HCT116 (cell line): ENCODE results near the gene DOK1. TPM values are rescaled to one million over a fixed set of nuclear protein-coding genes. Genes with fewer than 3 reads are reported as not detected.

ENCODE experiments used
- ATAC-seq: fragments of 200-7000 bp; cut with Tn5 transposase; 2 replicates; pipeline ENCODE4 v1.9.1; 2020; ENCODE audit warnings: mild to moderate bottlenecking, moderate library complexity
- BruUV-seq: library from RNA; stranded (reverse); fragments of 400-500 nt; replicated peaks from 2 replicates; lab custom pipeline; 2021; lab: Mats Ljungman, UMichigan
- CTCF ChIA-PET: fragments of 300-600 bp; sonication (Branson Sonifier 250); formaldehyde crosslinking; loops from one replicate; lab custom pipeline; 2021; ENCODE audit warnings: antibody characterized with exemption; lab: Charles Lee
- POLR2A ChIA-PET: fragments of 300-600, 350-600 bp; sonication (Branson Sonifier 250); formaldehyde crosslinking; loops from one replicate; lab custom pipeline; 2021; ENCODE audit warnings: antibody characterized with exemption; lab: Charles Lee
- RAD21 ChIA-PET, 2 experiments: fragments of 300-600 bp; sonication (Branson Sonifier 250); formaldehyde crosslinking; loops; one replicate each; lab custom pipeline; 2023; ENCODE audit warnings: low total read pairs in 2 of 2; ENCODE audit not compliant: uncharacterized antibody in 2 of 2, unreplicated experiment in 2 of 2, low non-redundant PET in 1 of 2; lab: Charles Lee
- DNase-seq: peaks from one replicate; pipeline ENCODE4 v3.0.0-alpha.2; 2010; ENCODE audit warnings: low read depth, low spot score
- H2AFZ ChIP-seq: fragments of 200-600 bp; shearing (Covaris generic), sonication (generic); 2 replicates; pipeline ENCODE4 v1.6.1; 2017; ENCODE audit warnings: low read depth, mixed run types, mixed read lengths, antibody characterized with exemption, low read length; ENCODE audit not compliant: poor library complexity, severe bottlenecking
- H3K27ac ChIP-seq: 2 replicates; pipeline ENCODE4 v1.5.1; 2012; ENCODE audit warnings: low read depth, low read length
- H3K27me3 ChIP-seq: fragments of 200-600 bp; sonication (generic); 2 replicates; pipeline ENCODE4 v1.6.1; 2016; ENCODE audit warnings: mixed run types, low read length, mixed read lengths; ENCODE audit not compliant: insufficient read depth
- H3K36me3 ChIP-seq, 2 experiments: fragments of 200-500 bp in 1 of 2; fragments of 200-600 bp in 1 of 2; sonication (Bioruptor generic) in 1 of 2; sonication (generic) in 1 of 2; 2 replicates each; pipeline versions ENCODE4 v1.5.1 to v1.6.1; 2014 to 2016; ENCODE audit warnings: low read length in 2 of 2, inconsistent platforms in 1 of 2, mixed read lengths in 1 of 2, mixed run types in 1 of 2; ENCODE audit not compliant: insufficient read depth in 2 of 2, control insufficient read depth in 1 of 2
- H3K4me1 ChIP-seq, 2 experiments: fragments of 200-600 bp in 1 of 2; sonication (generic) in 1 of 2; 2 replicates each; pipeline versions ENCODE4 v1.5.1 to v1.6.1; 2012 to 2017; ENCODE audit warnings: low read length in 2 of 2, inconsistent platforms in 1 of 2, mild to moderate bottlenecking in 1 of 2, mixed read lengths in 1 of 2, mixed run types in 1 of 2, moderate library complexity in 1 of 2; ENCODE audit not compliant: insufficient read depth in 2 of 2, control insufficient read depth in 1 of 2
- H3K4me2 ChIP-seq: fragments of 200-600 bp; sonication (generic); 2 replicates; pipeline ENCODE4 v1.6.1; 2017; ENCODE audit warnings: mixed run types, low read length, mixed read lengths
- H3K4me3 ChIP-seq, 2 experiments: fragments of 200-600 bp in 1 of 2; sonication (generic) in 1 of 2; replicated peaks in 1 of 2; 2 replicates each; pipeline ENCODE4 v1.5.1; 2011 to 2016; ENCODE audit warnings: low read length in 2 of 2, control low read depth in 1 of 2, low read depth in 1 of 2, mild to moderate bottlenecking in 1 of 2, mixed read lengths in 1 of 2, mixed run types in 1 of 2
- H3K79me2 ChIP-seq: fragments of 200-600 bp; sonication (generic); 2 replicates; pipeline ENCODE4 v1.6.1; 2017; ENCODE audit warnings: mild to moderate bottlenecking, mixed run types, low read length, moderate library complexity, mixed read lengths; ENCODE audit not compliant: insufficient read depth
- H3K9ac ChIP-seq: fragments of 200-600 bp; sonication (generic); 2 replicates; pipeline ENCODE4 v1.6.1; 2016; ENCODE audit warnings: low read length, mixed read lengths
- H3K9me2 ChIP-seq: fragments of 200-600 bp; sonication (generic), shearing (Covaris generic); 2 replicates; pipeline ENCODE4 v1.6.1; 2017; ENCODE audit warnings: mixed run types, mild to moderate bottlenecking, moderate library complexity; ENCODE audit not compliant: insufficient read depth
- H3K9me3 ChIP-seq, 2 experiments: fragments of 200-500 bp in 1 of 2; fragments of 200-600 bp in 1 of 2; sonication (Bioruptor generic) in 1 of 2; sonication (generic) in 1 of 2; 2 replicates each; pipeline ENCODE4 v1.6.1; 2014 to 2017; ENCODE audit warnings: low read length in 2 of 2, mixed read lengths in 2 of 2, inconsistent platforms in 1 of 2, low read depth in 1 of 2, mild to moderate bottlenecking in 1 of 2, mixed run types in 1 of 2, moderate library complexity in 1 of 2; ENCODE audit not compliant: control insufficient read depth in 1 of 2, insufficient read depth in 1 of 2
- H4K20me1 ChIP-seq: fragments of 200-600 bp; sonication (generic), shearing (Covaris generic); 2 replicates; pipeline ENCODE4 v1.6.1; 2017; ENCODE audit warnings: mixed run types, mild to moderate bottlenecking, moderate library complexity; ENCODE audit not compliant: insufficient read depth
- CBX3 ChIP-seq: IDR thresholded peaks from 2 replicates; pipeline ENCODE4 v1.6.1; 2012; ENCODE audit warnings: low read depth
- ELF1 ChIP-seq: IDR thresholded peaks from 2 replicates; pipeline ENCODE4 v1.6.1; 2012; ENCODE audit warnings: low read depth, borderline replicate concordance
- SIN3A ChIP-seq: IDR thresholded peaks from 2 replicates; pipeline ENCODE4 v1.6.1; 2012; ENCODE audit warnings: low read depth
- SRF ChIP-seq: IDR thresholded peaks from 2 replicates; pipeline ENCODE4 v1.6.1; 2012; ENCODE audit warnings: low read depth
- TCF7L2 ChIP-seq: IDR thresholded peaks from 2 replicates; pipeline ENCODE4 v1.7.0; 2011; ENCODE audit warnings: borderline replicate concordance, inconsistent platforms; ENCODE audit not compliant: insufficient read depth, insufficient read length; ENCODE audit errors: extremely low read depth
- ZBTB33 ChIP-seq: IDR thresholded peaks from 2 replicates; pipeline ENCODE4 v1.6.1; 2011; ENCODE audit warnings: mild to moderate bottlenecking, low read length, moderate library complexity; ENCODE audit not compliant: insufficient replicate concordance; ENCODE audit errors: extremely low read depth
- ZFX ChIP-seq: fragments of 450-650 bp; IDR thresholded peaks from 2 replicates; pipeline ENCODE4 v1.6.1; 2017
- intact Hi-C: fragments of 100-400 bp; cut with micrococcal nuclease; formaldehyde crosslinking; loops from 2 replicates; pipeline ENCODE4 v1.10.0; 2022
- total RNA-seq: library from RNA; stranded (reverse); gene quantifications from one replicate; pipeline ENCODE4 v1.2.1, GENCODE V29; 2021; ENCODE audit not compliant: unreplicated experiment
- TF ChIP-seq, protein P1 (sequence below): IDR thresholded peaks from 2 replicates; pipeline ENCODE4 v1.6.1; 2012

The DOK1 gene
- total RNA-seq, 1 experiment from 2014 or later: 18.8 TPM

GRCh38 chr2:74576863-74577229 lies 22.3 kb downstream of the DOK1 start:
- Histone ChIP-seq H4K20me1 (no peaks in the 10 kb centered on the region), H3K27ac (no peak overlapping the region), H3K4me2 (no peak overlapping the region), H2AFZ (no peak overlapping the region), H3K9me2 (no peaks in the 10 kb centered on the region), H3K4me1 (peaks cover 0 to 3% of the 10 kb centered on the region in 2 experiments; a peak in 1 of 4 replicates), H3K36me3 (peaks cover 0 to 2% of the 10 kb centered on the region in 2 experiments; a peak in 1 of 4 replicates), H3K9me3 (no peaks in the 10 kb centered on the region), H3K79me2 (no peaks in the 10 kb centered on the region), H3K9ac (no peak overlapping the region), H3K4me3 (no peak overlapping the region), H3K27me3 (no peaks in the 10 kb centered on the region)
- POLR2A ChIA-PET: no interaction called here
- DNase-seq: no peak
- CTCF ChIA-PET: no interaction called here
- intact Hi-C loops: no loop called here
- no peak for TF ChIP-seq TCF7L2
- TF ChIP-seq ZBTB33: no peak
- no peak for TF ChIP-seq ZFX
- no peak for TF ChIP-seq SIN3A
- no TSS peak for BruUV-seq
- ATAC-seq: no peak
- RAD21 ChIA-PET: interaction anchor here in 1 of 2 experiments (0.6 kb wide), 1 partner anchor 1056 kb away, joined by 3 read pairs; no protein-coding TSS in a partner anchor

DNA sequence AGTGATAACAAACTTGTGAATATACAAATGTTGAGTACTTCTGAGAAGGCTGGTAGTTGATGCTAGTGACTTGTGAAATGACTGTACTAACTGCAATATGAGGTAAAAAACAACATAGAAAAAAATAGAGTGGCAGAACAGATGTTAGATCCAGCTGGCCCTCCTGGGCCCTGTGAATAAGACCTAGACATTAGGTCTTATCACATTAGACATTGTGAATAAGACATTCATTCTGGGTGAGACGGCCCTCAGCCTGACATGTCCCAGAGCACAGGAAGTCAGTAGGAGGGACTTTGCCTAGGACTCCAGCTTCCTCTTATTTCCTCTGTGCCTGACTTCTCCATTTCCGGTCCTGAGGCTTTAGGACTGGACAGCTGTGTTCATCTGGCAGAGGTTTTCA lies 22.9 kb downstream of the DOK1 start:
- H3K4me3 ChIP-seq: no peak overlapping the region
- TF ChIP-seq CBX3 (no peak), ELF1 (no peak), SRF (no peak)
- TF ChIP-seq, protein P1, sequence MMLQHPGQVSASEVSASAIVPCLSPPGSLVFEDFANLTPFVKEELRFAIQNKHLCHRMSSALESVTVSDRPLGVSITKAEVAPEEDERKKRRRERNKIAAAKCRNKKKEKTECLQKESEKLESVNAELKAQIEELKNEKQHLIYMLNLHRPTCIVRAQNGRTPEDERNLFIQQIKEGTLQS: no peak
- TF ChIP-seq, all 23 proteins: peak for 0
- peaks cover 0 to 3% of the 10 kb centered on the region in 2 experiments; a peak in 1 of 4 replicates for H3K4me1 ChIP-seq
- no peaks in the 10 kb centered on the region for H3K9me3 ChIP-seq
- H3K4me2 ChIP-seq: no peak overlapping the region
- intact Hi-C loops: no loop called here
- no peak overlapping the region for H3K27ac ChIP-seq
- ChIA-PET RAD21 (no interaction called here), CTCF (no interaction called here), POLR2A (no interaction called here)
- no TSS peak for BruUV-seq
- H4K20me1 ChIP-seq: no peaks in the 10 kb centered on the region
- H3K79me2 ChIP-seq: no peaks in the 10 kb centered on the region
- H3K36me3 ChIP-seq: peaks cover 0 to 2% of the 10 kb centered on the region in 2 experiments; a peak in 1 of 4 replicates
- H3K27me3 ChIP-seq: no peaks in the 10 kb centered on the region
- ATAC-seq (no peak), DNase-seq (no peak)
- no peaks in the 10 kb centered on the region for H3K9me2 ChIP-seq
- no peak overlapping the region for H2AFZ ChIP-seq
- no peak overlapping the region for H3K9ac ChIP-seq
